ENCODE measurements around the gene XPR1.
"Not testable (repeated sequence)": the region's sequence is repeated elsewhere in the genome, so short reads cannot be mapped to it uniquely, and the experiment has no call there.

XPR1 gene

GRCh38 chr1:180786624-180787023 is 154.8 kb downstream of the XPR1 start:
- no peak for DNase-seq

GRCh38 chr1:180787628-180788307 is 155.9 kb downstream of the XPR1 start:
- DNase-seq, result no peak

GRCh38 chr1:180789460-180789859 is 157.6 kb downstream of the XPR1 start:
- no peak for DNase-seq

GRCh38 chr1:180791152-180791551 is 159.3 kb downstream of the XPR1 start:
- DNase-seq, result not testable (repeated sequence)

- DNase-seq, result no peak
Observed at GRCh38 chr1:180791806-180792205, 160.0 kb downstream of the XPR1 start.

- no peak for DNase-seq
Observed at GRCh38 chr1:180793451-180793850, 161.6 kb downstream of the XPR1 start.

GRCh38 chr1:180796897-180797640 is 165.2 kb downstream of the XPR1 start:
- no peak for DNase-seq

- no peak for DNase-seq
Observed at GRCh38 chr1:180800945-180801344, 169.1 kb downstream of the XPR1 start.

GRCh38 chr1:180802813-180803212 is 171.0 kb downstream of the XPR1 start:
- no peak for DNase-seq

- no peak for DNase-seq
Observed at GRCh38 chr1:180805316-180805715, 173.5 kb downstream of the XPR1 start.

- no peak for DNase-seq
Observed at GRCh38 chr1:180811298-180811697, 179.5 kb downstream of the XPR1 start.

- no peak for DNase-seq
Observed at GRCh38 chr1:180811886-180812285, 180.1 kb downstream of the XPR1 start.

GRCh38 chr1:180814258-180814657 is 182.4 kb downstream of the XPR1 start:
- DNase-seq, result no peak

GRCh38 chr1:180815188-180815587 is 183.4 kb downstream of the XPR1 start:
- DNase-seq, result no peak

GRCh38 chr1:180816132-180816531 is 184.3 kb downstream of the XPR1 start:
- DNase-seq, result no peak

GRCh38 chr1:180821970-180822369 is 190.1 kb downstream of the XPR1 start:
- no peak for DNase-seq

- DNase-seq, result not testable (repeated sequence)
Observed at GRCh38 chr1:180831507-180831906, 199.7 kb downstream of the XPR1 start.

- DNase-seq, result not testable (repeated sequence)
Observed at GRCh38 chr1:180833180-180833579, 201.4 kb downstream of the XPR1 start.

- no peak for DNase-seq
Observed at GRCh38 chr1:180836449-180836848, 204.6 kb downstream of the XPR1 start.

GRCh38 chr1:180837020-180837419 is 205.2 kb downstream of the XPR1 start:
- DNase-seq, result no peak

- DNase-seq, result no peak
Observed at GRCh38 chr1:180838535-180838934, 206.7 kb downstream of the XPR1 start.

- DNase-seq, result no peak
Observed at GRCh38 chr1:180839547-180839946, 207.7 kb downstream of the XPR1 start.

GRCh38 chr1:180841415-180841814 is 209.6 kb downstream of the XPR1 start:
- no peak for DNase-seq

GRCh38 chr1:180842052-180842451 is 210.2 kb downstream of the XPR1 start:
- peak; percentile 84 for DNase-seq
